ENCODE results near the gene ABRACL.

DNA sequence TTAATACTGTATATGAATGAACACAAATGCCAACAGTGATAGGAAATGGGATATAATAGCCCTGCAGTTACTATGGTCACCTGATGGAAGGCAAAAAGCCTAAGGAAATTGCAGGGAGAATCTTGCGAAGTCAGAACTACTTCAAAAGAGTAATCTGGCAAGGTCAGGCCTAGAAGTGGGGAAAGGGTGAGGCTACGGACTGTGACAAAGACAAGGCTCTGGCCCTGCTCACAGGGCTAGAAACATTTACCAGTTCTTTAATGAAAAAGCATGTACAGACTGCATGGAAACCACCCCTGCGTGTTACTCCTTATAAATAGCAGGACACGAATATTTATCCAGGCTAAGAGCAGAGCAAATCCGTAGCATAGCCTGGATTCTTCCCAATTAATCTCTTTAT, 53.8 kb downstream of the ABRACL start:
- TF ChIP-seq, protein P1, sequence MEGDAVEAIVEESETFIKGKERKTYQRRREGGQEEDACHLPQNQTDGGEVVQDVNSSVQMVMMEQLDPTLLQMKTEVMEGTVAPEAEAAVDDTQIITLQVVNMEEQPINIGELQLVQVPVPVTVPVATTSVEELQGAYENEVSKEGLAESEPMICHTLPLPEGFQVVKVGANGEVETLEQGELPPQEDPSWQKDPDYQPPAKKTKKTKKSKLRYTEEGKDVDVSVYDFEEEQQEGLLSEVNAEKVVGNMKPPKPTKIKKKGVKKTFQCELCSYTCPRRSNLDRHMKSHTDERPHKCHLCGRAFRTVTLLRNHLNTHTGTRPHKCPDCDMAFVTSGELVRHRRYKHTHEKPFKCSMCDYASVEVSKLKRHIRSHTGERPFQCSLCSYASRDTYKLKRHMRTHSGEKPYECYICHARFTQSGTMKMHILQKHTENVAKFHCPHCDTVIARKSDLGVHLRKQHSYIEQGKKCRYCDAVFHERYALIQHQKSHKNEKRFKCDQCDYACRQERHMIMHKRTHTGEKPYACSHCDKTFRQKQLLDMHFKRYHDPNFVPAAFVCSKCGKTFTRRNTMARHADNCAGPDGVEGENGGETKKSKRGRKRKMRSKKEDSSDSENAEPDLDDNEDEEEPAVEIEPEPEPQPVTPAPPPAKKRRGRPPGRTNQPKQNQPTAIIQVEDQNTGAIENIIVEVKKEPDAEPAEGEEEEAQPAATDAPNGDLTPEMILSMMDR (IDR thresholded peaks at IDR 0.05), result no peak
- TF ChIP-seq POLR2A (IDR thresholded peaks at IDR 0.05), result no peak
